ENCODE measurements around the gene MUL1. TPM values are rescaled to one million over a fixed set of nuclear protein-coding genes. Genes with fewer than 3 reads are reported as not detected.

MUL1 gene
- total and polyA plus RNA-seq, 9 of the 15 experiments (the other 6 are each of a cell fraction or from before 2014, with no cell fraction given): 10.4 to 32.9 (median 19.3) TPM

GRCh38 chr1:20481643-20482498 is 26.1 kb downstream of the MUL1 start:
- FAIRE-seq: no peak

More at GRCh38 chr1:20481643-20482498, 26.1 kb downstream of the MUL1 start:
- H3K9ac ChIP-seq (ENCODE audit: insufficient read depth in 1 of 2, low read depth in 2 of 2, low read length in 2 of 2): no peak overlapping the region
- ChIA-PET POLR2A (interaction anchor here (0.6 to 1.2 kb wide), 2 partner anchors 20 to 303 kb away, joined by 3 read pairs; no protein-coding TSS in a partner anchor), CTCF (ENCODE audit: low intra/inter-chr PET ratio) (no interaction called here)
- H3K9me3 ChIP-seq (replicated peaks; ENCODE audit: control insufficient read depth, insufficient read depth, low read depth, low read length): no peaks in the 10 kb centered on the region
- no peaks in the 10 kb centered on the region for H3K36me3 ChIP-seq (ENCODE audit: control insufficient read depth, insufficient read depth, low read length)
- intact Hi-C loops (cut with micrococcal nuclease) (no loop called here), in situ Hi-C loops (cut with MboI) (no loop called here)
- TF ChIP-seq ZNF740 (CRISPR knock-in tag; IDR thresholded peaks at IDR 0.05): no peak
- TF ChIP-seq ZNF740 (tag; IDR thresholded peaks at IDR 0.05): peak in 1 of 2 experiments; percentile 57; a peak in 1 of 4 replicates
- no peak for TF ChIP-seq SAFB2 (IDR thresholded peaks at IDR 0.05; ENCODE audit: borderline replicate concordance, low read depth, low read length, severe bottlenecking)
- H3K27me3 ChIP-seq (ENCODE audit: control insufficient read depth in 2 of 2, insufficient read depth in 2 of 2, low read length in 2 of 2): peaks cover 16 to 54% of the 10 kb centered on the region in 2 experiments
- DNase-seq (ENCODE audit: extremely low read depth in 1 of 4, low spot score in 3 of 4) (no peak), ATAC-seq (no peak)
- H3K9me1 ChIP-seq (ENCODE audit: control insufficient read depth, insufficient read depth, low read length): no peaks in the 10 kb centered on the region
- no peaks in the 10 kb centered on the region for H4K20me1 ChIP-seq (replicated peaks; ENCODE audit: control insufficient read depth, insufficient read depth, low read length)
- no peak overlapping the region for H3K4me3 ChIP-seq
- H2AFZ ChIP-seq (ENCODE audit: low read depth, low read length): no peak overlapping the region
- no TSS peak for BruUV-seq (replicated peaks)
- 4% methylated on average over 10 of the region's 10 CpGs for WGBS (ENCODE audit: insufficient coverage, low coverage, missing lambda C conversion rate)
- peaks cover under 1 to 33% of the 10 kb centered on the region in 2 experiments; a peak in 3 of 5 replicates for H3K4me1 ChIP-seq (replicated peaks in 1 of 2; ENCODE audit: control insufficient read depth in 2 of 2, insufficient read depth in 2 of 2, low read length in 2 of 2)
- H3K27ac ChIP-seq (ENCODE audit: extremely low read depth, low read depth, low read length): no peak overlapping the region
- no peak overlapping the region for H3K4me2 ChIP-seq (ENCODE audit: insufficient read depth, low read length)
- H3K79me2 ChIP-seq (ENCODE audit: control insufficient read depth, insufficient read depth, low read length): no peaks in the 10 kb centered on the region
